Activated gamma-delta T cell treated with Interleukin-2 at 50 U/mL for 16 hours (primary cell): ENCODE data around the gene EPC2.
"Not testable (repeated sequence)": the region's sequence is repeated elsewhere in the genome, so short reads cannot be mapped to it uniquely, and the experiment has no call there.

Experiments used
- DNase-seq: peaks from one replicate; pipeline ENCODE4 v3.0.0-alpha.2; 2020

The EPC2 gene

GRCh38 chr2:148678302-148679179 lies 34.0 kb downstream of the EPC2 start:
- not testable (repeated sequence) for DNase-seq

GRCh38 chr2:148680462-148680861 lies 35.9 kb downstream of the EPC2 start:
- DNase-seq: no peak

- DNase-seq: no peak
Observed at GRCh38 chr2:148681443-148681842, 36.9 kb downstream of the EPC2 start.

GRCh38 chr2:148681862-148682261 lies 37.3 kb downstream of the EPC2 start:
- DNase-seq: not testable (repeated sequence)

GRCh38 chr2:148684507-148684906 lies 40.0 kb downstream of the EPC2 start:
- DNase-seq: no peak

- DNase-seq: no peak
Observed at GRCh38 chr2:148687543-148687942, 43.0 kb downstream of the EPC2 start.

- DNase-seq: not testable (repeated sequence)
Observed at GRCh38 chr2:148688011-148688410, 43.5 kb downstream of the EPC2 start.

GRCh38 chr2:148696985-148697384 lies 52.4 kb downstream of the EPC2 start:
- DNase-seq: no peak

- no peak for DNase-seq
Observed at GRCh38 chr2:148699830-148700229, 55.3 kb downstream of the EPC2 start.

GRCh38 chr2:148701039-148701438 lies 56.5 kb downstream of the EPC2 start:
- DNase-seq: no peak

GRCh38 chr2:148701877-148702276 lies 57.3 kb downstream of the EPC2 start:
- DNase-seq: no peak

- DNase-seq: no peak
Observed at GRCh38 chr2:148702475-148702874, 57.9 kb downstream of the EPC2 start.

- no peak for DNase-seq
Observed at GRCh38 chr2:148704247-148704646, 59.7 kb downstream of the EPC2 start.

- DNase-seq: no peak
Observed at GRCh38 chr2:148716378-148716920, 71.9 kb downstream of the EPC2 start.

- no peak for DNase-seq
Observed at GRCh38 chr2:148718039-148718438, 73.5 kb downstream of the EPC2 start.

- DNase-seq: no peak
Observed at GRCh38 chr2:148719195-148719749, 74.7 kb downstream of the EPC2 start.

GRCh38 chr2:148719941-148720436 lies 75.4 kb downstream of the EPC2 start:
- DNase-seq: no peak

- no peak for DNase-seq
Observed at GRCh38 chr2:148720501-148721001, 76.0 kb downstream of the EPC2 start.

- DNase-seq: no peak
Observed at GRCh38 chr2:148721520-148721931, 77.0 kb downstream of the EPC2 start.

GRCh38 chr2:148721991-148722777 lies 77.6 kb downstream of the EPC2 start:
- DNase-seq: no peak

GRCh38 chr2:148725564-148725963 lies 81.0 kb downstream of the EPC2 start:
- no peak for DNase-seq

GRCh38 chr2:148726228-148726627 lies 81.7 kb downstream of the EPC2 start:
- DNase-seq: no peak

GRCh38 chr2:148730085-148730484 lies 85.5 kb downstream of the EPC2 start:
- no peak for DNase-seq
